Esophagus squamous epithelium (tissue), 5 donors: ENCODE data around the gene FLYWCH1. TPM values are rescaled to one million over a fixed set of nuclear protein-coding genes. Genes with fewer than 3 reads are reported as not detected.
"Not testable (repeated sequence)": the region's sequence is repeated elsewhere in the genome, so short reads cannot be mapped to it uniquely, and the experiment has no call there.

Source experiments
- DNase-seq: peaks from one replicate; lab custom pipeline; 2025; lab: John Stamatoyannopoulos, UW
- H3K27ac ChIP-seq, 4 donors: fragments of 200-600 bp; sonication (generic); one replicate each; pipeline ENCODE4 v1.5.1; 2016 to 2019; ENCODE audit warnings: mild to moderate bottlenecking in 1 of 4
- H3K27me3 ChIP-seq, 4 donors: fragments of 200-600 bp; sonication (generic); 1 replicate in 3 of 4; 2 replicates in 1 of 4; pipeline versions ENCODE4 v1.5.1 to v1.6.0; 2017 to 2021; ENCODE audit warnings: antibody characterized with exemption in 1 of 4
- H3K36me3 ChIP-seq, 3 donors: fragments of 200-600 bp; sonication (generic); one replicate each; pipeline ENCODE4 v1.5.1; 2016 to 2019
- H3K4me1 ChIP-seq, 3 donors: fragments of 200-600 bp; sonication (generic); one replicate each; pipeline ENCODE4 v1.5.1; 2017 to 2019
- H3K4me3 ChIP-seq, 4 donors: fragments of 200-600 bp; sonication (generic); 1 replicate in 3 of 4; 2 replicates in 1 of 4; pipeline ENCODE4 v1.5.1; 2016 to 2019; ENCODE audit warnings: mild to moderate bottlenecking in 2 of 4, moderate library complexity in 1 of 4
- H3K9me3 ChIP-seq, 3 donors: fragments of 200-600 bp; sonication (generic); one replicate each; pipeline ENCODE4 v1.5.1; 2016 to 2019
- POLR2A ChIP-seq, 4 donors: fragments of 450-650 bp; IDR thresholded peaks; one replicate each; pipeline ENCODE4 v1.6.1; 2017; ENCODE audit warnings: antibody characterized with exemption in 4 of 4, mild to moderate bottlenecking in 4 of 4, moderate library complexity in 3 of 4
- WGBS, 2 donors: methylation state at CpG; one replicate each; pipeline ENCODE4 v1.1.5; 2018; 5-methylcytosine and 5-hydroxymethylcytosine counted together
- intact Hi-C: fragments of 100-400 bp; cut with DNase I; formaldehyde crosslinking; loops from one replicate; pipeline ENCODE4 v1.15.0; 2022
- total RNA-seq, 4 donors: library from RNA; depleted of rRNA; stranded (reverse); fragments of >200 nt; gene quantifications; one replicate each; pipeline ENCODE4 v1.1.0, GENCODE V29; 2016
- TF ChIP-seq, protein P1 (sequence below), 6 experiments: fragments of 450-650 bp in 4 of 6; fragments of 200-600 bp in 2 of 6; sonication (generic) in 2 of 6; IDR thresholded peaks; one replicate each; pipeline ENCODE4 v1.5.1; 2016 to 2019; ENCODE audit warnings: antibody characterized with exemption in 6 of 6, mild to moderate bottlenecking in 4 of 6, moderate library complexity in 4 of 6
- donor health status: DM: yes; HTN: yes; CAD: no.

FLYWCH1 gene
- total RNA-seq, 4 donors from 2014 or later: 25.4 to 52.1 (median 27.1) TPM

DNA sequence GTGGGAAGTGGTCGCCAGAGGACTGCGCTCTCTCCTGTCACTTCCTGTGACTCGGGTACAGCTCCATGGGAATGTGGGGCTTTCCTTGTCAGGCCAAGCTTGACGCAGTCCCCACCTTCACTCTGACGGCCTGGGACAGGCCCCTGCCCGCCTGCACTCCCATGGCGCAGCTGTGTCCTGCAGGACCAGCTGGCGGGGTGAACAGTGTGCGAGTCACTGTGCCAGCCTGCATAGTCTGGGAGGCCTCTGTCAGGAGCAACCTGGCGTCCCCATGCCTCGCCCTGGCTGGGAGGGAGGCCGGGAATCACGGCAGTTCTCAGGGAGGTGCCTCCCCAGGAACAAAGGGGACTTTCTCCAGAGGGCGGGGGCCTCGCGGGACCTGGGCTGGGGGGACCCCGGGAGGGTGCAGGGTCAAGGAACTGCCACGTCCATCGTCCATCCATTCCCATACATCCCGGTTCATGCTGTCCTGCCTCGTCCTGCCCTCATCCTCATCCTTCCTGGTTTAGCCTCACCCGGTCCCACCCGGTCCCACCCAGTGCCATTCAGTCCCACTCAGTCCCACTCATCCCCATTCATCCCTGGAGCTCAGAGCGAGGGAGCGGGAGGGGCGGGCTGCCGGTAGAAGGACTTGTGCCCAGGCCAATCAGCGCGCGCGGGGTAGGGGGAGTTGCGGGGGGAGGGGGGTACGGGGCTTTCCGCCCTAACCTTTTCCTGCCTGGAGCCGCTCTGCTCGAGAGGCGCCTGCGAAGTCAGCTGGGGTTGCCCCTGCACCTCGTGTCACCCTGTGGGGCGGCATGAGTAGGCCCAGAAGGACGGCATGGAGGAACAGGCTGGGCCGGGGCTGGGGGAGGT, 13.4 kb downstream of the FLYWCH1 start:
- 47 to 50% methylated on average over 2 to 21 of the region's 42 CpGs for WGBS, 2 donors
- Histone ChIP-seq H3K27ac (peak overlapping the region in 3 of 4 donors; percentile 7 to 48 (median 34)), H3K4me3 (no peak overlapping the region), H3K4me1 (peaks cover 0 to 30% (median 14%) of the 10 kb centered on the region in 3 donors), H3K27me3 (no peaks in the 10 kb centered on the region), H3K36me3 (peaks cover 0 to 45% (median 12%) of the 10 kb centered on the region in 3 donors), H3K9me3 (no peaks in the 10 kb centered on the region)
- DNase-seq: no peak
- no peak for TF ChIP-seq POLR2A (IDR thresholded peaks at IDR 0.05)
- TF ChIP-seq, protein P1, sequence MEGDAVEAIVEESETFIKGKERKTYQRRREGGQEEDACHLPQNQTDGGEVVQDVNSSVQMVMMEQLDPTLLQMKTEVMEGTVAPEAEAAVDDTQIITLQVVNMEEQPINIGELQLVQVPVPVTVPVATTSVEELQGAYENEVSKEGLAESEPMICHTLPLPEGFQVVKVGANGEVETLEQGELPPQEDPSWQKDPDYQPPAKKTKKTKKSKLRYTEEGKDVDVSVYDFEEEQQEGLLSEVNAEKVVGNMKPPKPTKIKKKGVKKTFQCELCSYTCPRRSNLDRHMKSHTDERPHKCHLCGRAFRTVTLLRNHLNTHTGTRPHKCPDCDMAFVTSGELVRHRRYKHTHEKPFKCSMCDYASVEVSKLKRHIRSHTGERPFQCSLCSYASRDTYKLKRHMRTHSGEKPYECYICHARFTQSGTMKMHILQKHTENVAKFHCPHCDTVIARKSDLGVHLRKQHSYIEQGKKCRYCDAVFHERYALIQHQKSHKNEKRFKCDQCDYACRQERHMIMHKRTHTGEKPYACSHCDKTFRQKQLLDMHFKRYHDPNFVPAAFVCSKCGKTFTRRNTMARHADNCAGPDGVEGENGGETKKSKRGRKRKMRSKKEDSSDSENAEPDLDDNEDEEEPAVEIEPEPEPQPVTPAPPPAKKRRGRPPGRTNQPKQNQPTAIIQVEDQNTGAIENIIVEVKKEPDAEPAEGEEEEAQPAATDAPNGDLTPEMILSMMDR (IDR thresholded peaks at IDR 0.05): no peak
- intact Hi-C loops: loop anchor here (5.0 kb wide), 1 partner anchor 48 kb away; no protein-coding TSS in a partner anchor

DNA sequence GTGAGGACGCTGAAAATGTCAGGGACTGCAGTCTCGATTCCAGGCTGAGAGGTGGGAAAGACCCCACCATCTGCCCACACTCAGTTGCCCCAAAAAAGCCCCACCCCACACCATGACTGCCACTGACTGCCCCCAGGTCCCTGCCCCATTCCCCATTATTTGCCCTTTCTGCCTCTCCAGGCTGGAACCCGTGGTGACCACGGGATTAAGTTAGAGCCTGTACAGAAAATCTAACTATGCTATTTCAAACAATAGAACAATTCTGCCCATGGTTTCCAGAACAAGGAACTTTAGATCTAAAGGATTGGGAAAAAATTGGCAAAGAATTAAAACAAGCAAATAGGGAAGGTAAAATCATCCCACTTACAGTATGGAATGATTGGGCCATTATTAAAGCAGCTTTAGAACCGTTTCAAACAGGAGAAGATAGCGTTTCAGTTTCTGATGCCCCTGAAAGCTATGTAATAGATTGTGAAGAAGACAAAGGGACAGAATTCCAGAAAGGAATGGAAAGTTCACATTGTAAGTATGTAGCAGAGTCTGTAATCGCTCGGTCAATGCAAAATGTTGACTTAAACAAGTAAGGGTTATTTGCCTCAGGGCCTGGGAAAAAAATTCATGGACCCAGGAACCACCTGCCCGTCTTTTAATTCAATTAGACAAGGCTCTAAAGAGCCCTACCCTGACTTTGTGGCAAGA, 14.4 kb downstream of the FLYWCH1 start:
- Histone ChIP-seq H3K27ac (peak overlapping the region in 2 of 4 donors; percentile 26 to 56), H3K27me3 (no peaks in the 10 kb centered on the region), H3K4me3 (no peak overlapping the region), H3K36me3 (peaks cover 5 to 46% (median 19%) of the 10 kb centered on the region in 3 donors), H3K4me1 (peaks cover 0 to 30% (median 14%) of the 10 kb centered on the region in 3 donors), H3K9me3 (no peaks in the 10 kb centered on the region)
- WGBS, 2 donors: 71 to 73% methylated on average over 6 to 8 of the region's 9 CpGs
- TF ChIP-seq, protein P1 (IDR thresholded peaks at IDR 0.05): no peak
- TF ChIP-seq POLR2A (IDR thresholded peaks at IDR 0.05): no peak
- no peak for DNase-seq
- intact Hi-C loops: no loop called here

DNA sequence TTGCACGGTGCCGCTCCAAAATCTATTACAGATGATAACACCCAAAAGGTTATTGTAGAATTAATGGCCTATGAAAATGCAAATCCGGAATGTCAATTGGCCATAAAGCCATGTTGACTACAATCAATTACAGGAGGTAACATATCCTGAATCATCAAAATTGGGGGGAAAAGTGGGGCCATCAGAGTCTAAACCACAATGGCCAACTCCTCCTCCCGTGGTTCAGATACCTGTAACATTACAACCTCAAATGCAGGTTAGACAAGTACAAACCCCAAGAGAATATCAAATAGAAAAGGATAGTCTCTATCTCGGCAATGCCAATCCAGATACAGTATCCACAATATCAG, 14.9 kb downstream of the FLYWCH1 start:
- Histone ChIP-seq H3K36me3 (peaks cover 5 to 46% (median 23%) of the 10 kb centered on the region in 3 donors), H3K27ac (peak overlapping the region in 2 of 4 donors; percentile 26 to 56), H3K4me3 (peak overlapping the region in 1 of 4 donors; percentile 44), H3K9me3 (no peaks in the 10 kb centered on the region), H3K27me3 (no peaks in the 10 kb centered on the region), H3K4me1 (peaks cover 0 to 30% (median 14%) of the 10 kb centered on the region in 3 donors)
- TF ChIP-seq POLR2A (IDR thresholded peaks at IDR 0.05): no peak
- TF ChIP-seq, protein P1 (IDR thresholded peaks at IDR 0.05): no peak
- intact Hi-C loops: no loop called here
- WGBS, 2 donors: 62 to 72% methylated on average over 5 of the region's 5 CpGs
- DNase-seq: no peak

DNA sequence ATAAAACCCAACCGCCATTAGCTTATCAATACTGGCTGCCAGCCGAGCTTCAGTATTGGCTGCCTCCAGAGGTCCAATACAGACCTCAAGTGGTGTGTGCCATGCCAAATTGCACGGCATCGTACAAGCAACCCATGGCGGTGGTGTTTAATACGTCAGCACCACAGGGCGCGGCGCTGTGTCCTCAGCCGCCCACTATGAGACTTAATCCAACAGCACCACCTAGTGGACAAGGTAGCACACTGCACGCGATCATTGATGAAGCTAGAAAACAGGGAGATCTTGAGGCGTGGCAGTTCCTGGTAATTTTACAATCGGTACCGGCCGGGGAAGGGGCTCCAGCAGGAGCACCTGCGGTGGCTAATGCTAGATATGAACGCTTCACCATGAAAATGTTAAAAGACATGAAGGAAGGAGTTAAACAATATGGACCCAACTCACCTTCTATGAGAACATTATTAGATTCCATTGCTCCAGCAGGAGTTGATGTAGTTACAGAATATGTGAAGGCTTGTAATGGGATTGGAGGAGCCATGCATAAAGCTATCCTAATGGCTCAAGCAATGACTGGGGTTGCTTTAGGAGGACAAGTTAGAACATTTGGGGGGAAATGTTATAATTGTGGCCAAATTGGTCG, 15.4 kb downstream of the FLYWCH1 start:
- no peaks in the 10 kb centered on the region for H3K27me3 ChIP-seq
- WGBS, 2 donors: 6 to 7% methylated on average over 18 to 19 of the region's 19 CpGs
- peaks cover 0 to 30% (median 14%) of the 10 kb centered on the region in 3 donors for H3K4me1 ChIP-seq
- H3K27ac ChIP-seq: peak overlapping the region in 2 of 4 donors; percentile 26 to 56
- H3K4me3 ChIP-seq: peak overlapping the region in 1 of 4 donors; percentile 44
- intact Hi-C loops: no loop called here
- no peaks in the 10 kb centered on the region for H3K9me3 ChIP-seq
- H3K36me3 ChIP-seq: peaks cover 5 to 42% (median 23%) of the 10 kb centered on the region in 3 donors
- peak; percentile 36 for DNase-seq
- TF ChIP-seq, protein P1 (IDR thresholded peaks at IDR 0.05): peak; percentile 95 to 99 (median 98)
- no peak for TF ChIP-seq POLR2A (IDR thresholded peaks at IDR 0.05)

DNA sequence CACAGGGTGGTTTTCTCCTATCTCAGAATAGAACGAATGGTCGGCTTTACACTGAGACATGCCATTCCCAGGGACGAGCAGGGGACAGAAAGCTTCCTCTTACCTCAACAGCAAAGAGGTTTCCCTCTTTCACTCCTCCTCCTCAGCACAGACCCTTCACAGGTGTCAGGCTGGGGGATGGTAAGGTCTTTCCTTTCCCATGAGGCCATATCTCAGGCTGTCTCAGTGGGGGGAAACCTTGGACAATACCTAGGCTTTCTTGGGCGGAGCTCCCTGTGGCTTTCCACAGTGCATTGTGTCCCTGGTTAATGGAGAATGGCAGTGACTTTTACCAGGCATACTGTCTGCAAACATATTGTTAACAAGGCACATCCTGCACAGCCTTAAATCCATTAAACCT, 16.4 kb downstream of the FLYWCH1 start:
- H3K27me3 ChIP-seq, intact Hi-C loops, H3K4me3 ChIP-seq, DNase-seq, H3K27ac ChIP-seq, H3K9me3 ChIP-seq: not testable (repeated sequence)
- Histone ChIP-seq H3K36me3 (peaks cover 6 to 41% (median 25%) of the 10 kb centered on the region in 3 donors), H3K4me1 (peaks cover 0 to 30% (median 14%) of the 10 kb centered on the region in 3 donors)
- 77 to 88% methylated on average over 3 to 4 of the region's 4 CpGs for WGBS, 2 donors
